ENCODE data around the gene PPEF2. TPM values are rescaled to one million over a fixed set of nuclear protein-coding genes. Genes with fewer than 3 reads are reported as not detected.

The PPEF2 gene
- total RNA-seq, 4 donors from 2014 or later = not detected

- H3K4me1 ChIP-seq = no peaks in the 10 kb centered on the region
- 85 to 93% methylated on average over 1 of the region's 1 CpG for WGBS, 2 donors
Observed at GRCh38 chr4:75922588-75922987, 20.3 kb upstream of the PPEF2 start.

DNA sequence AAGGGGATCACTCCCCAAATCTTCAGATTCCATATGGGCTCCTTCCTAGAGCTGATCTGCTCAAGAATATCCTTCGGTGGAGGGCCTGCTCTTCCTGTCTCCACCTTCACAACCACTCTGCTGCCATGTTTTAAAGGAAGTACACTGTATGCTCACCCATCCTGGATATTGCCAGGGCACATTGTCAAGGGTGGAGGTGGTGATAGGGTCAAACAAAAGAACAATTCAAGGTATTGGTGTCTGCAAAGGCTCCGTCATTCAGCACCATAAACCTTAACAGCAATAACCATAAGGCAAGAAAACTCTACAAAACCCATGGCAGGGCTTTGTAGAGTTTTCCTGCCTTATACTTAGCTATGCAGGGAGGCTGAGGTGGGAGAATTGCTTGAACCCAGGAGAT is 19.7 kb upstream of the PPEF2 start:
- Histone ChIP-seq H3K36me3 (peaks cover 0 to 6% of the 10 kb centered on the region in 2 donors), H3K4me1 (no peaks in the 10 kb centered on the region), H3K27me3 (no peaks in the 10 kb centered on the region), H3K9me3 (no peaks in the 10 kb centered on the region), H3K27ac (no peak overlapping the region), H3K4me3 (replicated peaks in 1 of 3) (no peak overlapping the region)
- TF ChIP-seq POLR2A (IDR thresholded peaks at IDR 0.05) (no peak), CTCF (IDR thresholded peaks at IDR 0.05) (no peak)
- intact Hi-C loops (cut with DNase I) = no loop called here
- 100% methylated on average over 2 of the region's 2 CpGs for WGBS, 2 donors
- DNase-seq = no peak

More at GRCh38 chr4:75922588-75922987, 20.3 kb upstream of the PPEF2 start:
- Histone ChIP-seq H3K27ac (no peak overlapping the region), H3K36me3 (peaks cover 0 to 6% of the 10 kb centered on the region in 2 donors), H3K9me3 (no peaks in the 10 kb centered on the region), H3K27me3 (no peaks in the 10 kb centered on the region), H3K4me3 (replicated peaks in 1 of 3) (no peak overlapping the region)
- no peak for DNase-seq
- intact Hi-C loops (cut with DNase I) = no loop called here
- TF ChIP-seq POLR2A (IDR thresholded peaks at IDR 0.05) (no peak), CTCF (IDR thresholded peaks at IDR 0.05) (no peak)

DNA sequence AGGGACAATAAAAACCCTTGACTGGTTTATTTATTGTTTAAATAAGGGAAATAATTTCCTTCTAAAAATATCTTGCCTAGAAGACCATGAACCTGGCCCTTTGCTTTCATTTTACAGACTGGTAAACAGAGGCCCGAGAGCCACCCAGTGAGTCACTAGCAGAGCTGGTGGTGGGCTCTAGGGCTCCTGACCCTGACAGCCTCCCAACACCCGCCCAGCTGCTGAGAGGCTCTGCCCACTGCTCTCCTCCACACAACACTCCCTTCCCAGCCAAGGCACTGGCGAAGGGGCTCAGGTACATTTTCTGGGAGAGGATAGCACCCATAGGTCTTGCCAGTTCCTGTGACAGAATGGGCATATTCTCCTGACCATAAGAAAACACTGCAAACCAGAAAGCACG is 18.1 kb upstream of the PPEF2 start:
- no peak for TF ChIP-seq POLR2A (IDR thresholded peaks at IDR 0.05)
- no peak for TF ChIP-seq CTCF (IDR thresholded peaks at IDR 0.05)
- Histone ChIP-seq H3K4me3 (replicated peaks in 1 of 3) (no peak overlapping the region), H3K36me3 (peaks cover 0 to 6% of the 10 kb centered on the region in 2 donors), H3K27me3 (no peaks in the 10 kb centered on the region), H3K9me3 (no peaks in the 10 kb centered on the region), H3K4me1 (no peaks in the 10 kb centered on the region), H3K27ac (no peak overlapping the region)
- DNase-seq = no peak
- intact Hi-C loops (cut with DNase I) = no loop called here
- WGBS, 2 donors = 98 to 99% methylated on average over 4 of the region's 4 CpGs

GRCh38 chr4:75919920-75920319 is 17.7 kb upstream of the PPEF2 start:
- no peak overlapping the region for H3K27ac ChIP-seq
- H3K4me3 ChIP-seq (replicated peaks in 1 of 3) = no peak overlapping the region
- DNase-seq = no peak
- H3K9me3 ChIP-seq = no peaks in the 10 kb centered on the region
- 75 to 82% methylated on average over 3 of the region's 3 CpGs for WGBS, 2 donors
- H3K27me3 ChIP-seq = no peaks in the 10 kb centered on the region
- peaks cover 0 to 6% of the 10 kb centered on the region in 2 donors for H3K36me3 ChIP-seq
- intact Hi-C loops (cut with DNase I) = no loop called here
- no peak for TF ChIP-seq CTCF (IDR thresholded peaks at IDR 0.05)
- no peak for TF ChIP-seq POLR2A (IDR thresholded peaks at IDR 0.05)
- no peaks in the 10 kb centered on the region for H3K4me1 ChIP-seq

GRCh38 chr4:75916091-75916661 is 13.9 kb upstream of the PPEF2 start:
- H3K27me3 ChIP-seq = no peaks in the 10 kb centered on the region
- H3K36me3 ChIP-seq = peaks cover 0 to 5% of the 10 kb centered on the region in 2 donors
- TF ChIP-seq CTCF (IDR thresholded peaks at IDR 0.05) (peak; percentile 53 to 88 (median 66)), POLR2A (IDR thresholded peaks at IDR 0.05) (no peak)
- 46 to 61% methylated on average over 1 of the region's 1 CpG for WGBS, 2 donors
- H3K4me3 ChIP-seq (replicated peaks in 1 of 3) = no peak overlapping the region
- no peaks in the 10 kb centered on the region for H3K4me1 ChIP-seq
- no peaks in the 10 kb centered on the region for H3K9me3 ChIP-seq
- DNase-seq = peak in 1 of 2 donors; percentile 13
- intact Hi-C loops (cut with DNase I) = no loop called here
- no peak overlapping the region for H3K27ac ChIP-seq

Measured in thyroid gland (tissue), 4 donors.